AG04450 (cell line): ENCODE measurements around the gene ST8SIA2. TPM values are rescaled to one million over a fixed set of nuclear protein-coding genes. Genes with fewer than 3 reads are reported as not detected.

Experiments
- CTCF ChIA-PET: fragments of 300-600, 350-600 bp; formaldehyde crosslinking; extraction: SDS; loops from one replicate; lab custom pipeline; 2022; ENCODE audit warnings: antibody characterized with exemption, inconsistent platforms; lab: Charles Lee
- POLR2A ChIA-PET: fragments of 350-600 bp; formaldehyde crosslinking; extraction: SDS; loops from one replicate; lab custom pipeline; 2021; ENCODE audit warnings: antibody characterized with exemption, inconsistent platforms; lab: Yijun Ruan, JAX
- DNase-seq: peaks from one replicate; pipeline ENCODE4 v3.0.0-alpha.2; 2011; ENCODE audit warnings: low read depth, low spot score
- H3K27ac ChIP-seq: one replicate; pipeline ENCODE4 v1.5.1; 2012; ENCODE audit warnings: low read depth, low read length, control low read depth
- H3K27me3 ChIP-seq: one replicate; pipeline ENCODE4 v1.6.0; 2012; ENCODE audit warnings: low read length; ENCODE audit not compliant: control insufficient read depth, insufficient read depth
- H3K4me3 ChIP-seq: 2 replicates; pipeline ENCODE4 v1.5.1; 2011; ENCODE audit warnings: mild to moderate bottlenecking, low read depth, low read length, control low read depth
- H3K9me3 ChIP-seq: 2 replicates; pipeline ENCODE4 v1.5.1; 2012; ENCODE audit warnings: low read length; ENCODE audit not compliant: control insufficient read depth, insufficient read depth
- polyA plus RNA-seq: library from polyadenylated mRNA; depleted of rRNA; stranded (reverse); fragments of >200 nt; gene quantifications from 2 replicates; pipeline ENCODE4 v1.2.3, GENCODE V29; 2011
- TF ChIP-seq, protein P1 (sequence below): IDR thresholded peaks from 2 replicates; pipeline ENCODE4 v1.5.1; 2011; ENCODE audit warnings: low read depth, low read length, control low read depth, inconsistent platforms

ST8SIA2 gene
- polyA plus RNA-seq, 1 experiment: 0.21 TPM

DNA sequence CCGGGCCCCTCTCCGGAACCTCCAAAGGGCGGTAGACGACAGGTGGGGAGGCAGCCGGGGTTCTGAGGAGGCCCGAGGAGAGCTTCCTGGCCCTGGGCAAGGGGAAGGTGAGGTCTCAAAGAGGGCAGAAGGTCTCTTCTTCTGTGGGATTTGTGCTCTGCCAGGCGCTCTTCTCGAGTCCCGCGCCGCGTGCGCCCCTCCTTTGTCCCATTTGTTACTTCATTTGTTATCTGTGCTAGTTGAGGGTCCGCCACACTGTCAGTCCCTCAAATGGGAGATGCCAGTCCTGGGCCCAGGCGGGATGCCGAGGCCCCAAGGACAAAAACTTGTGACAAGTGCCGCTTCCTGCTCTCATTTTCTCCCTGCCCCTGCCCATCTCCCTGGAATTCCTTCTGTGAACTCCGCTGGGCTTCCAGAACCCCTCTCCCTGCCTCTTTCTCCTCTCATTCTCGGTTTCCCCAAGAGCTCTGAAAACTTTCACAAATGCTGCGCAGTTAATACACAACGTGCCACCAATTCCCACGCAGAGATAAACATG is 1.5 kb downstream of the ST8SIA2 start:
- ChIA-PET CTCF (no interaction called here), POLR2A (no interaction called here)
- Histone ChIP-seq H3K27me3 (peaks cover 36% of the 10 kb centered on the region), H3K27ac (no peak overlapping the region), H3K9me3 (no peaks in the 10 kb centered on the region; the same call in 1 of the 2 replicates), H3K4me3 (no peak overlapping the region)
- DNase-seq: no peak
- TF ChIP-seq, protein P1, sequence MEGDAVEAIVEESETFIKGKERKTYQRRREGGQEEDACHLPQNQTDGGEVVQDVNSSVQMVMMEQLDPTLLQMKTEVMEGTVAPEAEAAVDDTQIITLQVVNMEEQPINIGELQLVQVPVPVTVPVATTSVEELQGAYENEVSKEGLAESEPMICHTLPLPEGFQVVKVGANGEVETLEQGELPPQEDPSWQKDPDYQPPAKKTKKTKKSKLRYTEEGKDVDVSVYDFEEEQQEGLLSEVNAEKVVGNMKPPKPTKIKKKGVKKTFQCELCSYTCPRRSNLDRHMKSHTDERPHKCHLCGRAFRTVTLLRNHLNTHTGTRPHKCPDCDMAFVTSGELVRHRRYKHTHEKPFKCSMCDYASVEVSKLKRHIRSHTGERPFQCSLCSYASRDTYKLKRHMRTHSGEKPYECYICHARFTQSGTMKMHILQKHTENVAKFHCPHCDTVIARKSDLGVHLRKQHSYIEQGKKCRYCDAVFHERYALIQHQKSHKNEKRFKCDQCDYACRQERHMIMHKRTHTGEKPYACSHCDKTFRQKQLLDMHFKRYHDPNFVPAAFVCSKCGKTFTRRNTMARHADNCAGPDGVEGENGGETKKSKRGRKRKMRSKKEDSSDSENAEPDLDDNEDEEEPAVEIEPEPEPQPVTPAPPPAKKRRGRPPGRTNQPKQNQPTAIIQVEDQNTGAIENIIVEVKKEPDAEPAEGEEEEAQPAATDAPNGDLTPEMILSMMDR: no peak

- ChIA-PET CTCF (no interaction called here), POLR2A (no interaction called here)
- no peak for DNase-seq
- Histone ChIP-seq H3K27ac (no peak overlapping the region), H3K27me3 (peaks cover 16% of the 10 kb centered on the region), H3K4me3 (no peak overlapping the region), H3K9me3 (no peaks in the 10 kb centered on the region)
- TF ChIP-seq, protein P1: no peak
Measured at GRCh38 chr15:92399271-92399950, 5.7 kb downstream of the ST8SIA2 start.

GRCh38 chr15:92400573-92400972 is 6.9 kb downstream of the ST8SIA2 start:
- POLR2A ChIA-PET: no interaction called here
- H3K9me3 ChIP-seq: no peaks in the 10 kb centered on the region
- H3K27ac ChIP-seq: no peak overlapping the region
- no peak for DNase-seq
- TF ChIP-seq, protein P1: no peak
- CTCF ChIA-PET: no interaction called here
- no peak overlapping the region for H3K4me3 ChIP-seq
- peaks cover 5% of the 10 kb centered on the region for H3K27me3 ChIP-seq

DNA sequence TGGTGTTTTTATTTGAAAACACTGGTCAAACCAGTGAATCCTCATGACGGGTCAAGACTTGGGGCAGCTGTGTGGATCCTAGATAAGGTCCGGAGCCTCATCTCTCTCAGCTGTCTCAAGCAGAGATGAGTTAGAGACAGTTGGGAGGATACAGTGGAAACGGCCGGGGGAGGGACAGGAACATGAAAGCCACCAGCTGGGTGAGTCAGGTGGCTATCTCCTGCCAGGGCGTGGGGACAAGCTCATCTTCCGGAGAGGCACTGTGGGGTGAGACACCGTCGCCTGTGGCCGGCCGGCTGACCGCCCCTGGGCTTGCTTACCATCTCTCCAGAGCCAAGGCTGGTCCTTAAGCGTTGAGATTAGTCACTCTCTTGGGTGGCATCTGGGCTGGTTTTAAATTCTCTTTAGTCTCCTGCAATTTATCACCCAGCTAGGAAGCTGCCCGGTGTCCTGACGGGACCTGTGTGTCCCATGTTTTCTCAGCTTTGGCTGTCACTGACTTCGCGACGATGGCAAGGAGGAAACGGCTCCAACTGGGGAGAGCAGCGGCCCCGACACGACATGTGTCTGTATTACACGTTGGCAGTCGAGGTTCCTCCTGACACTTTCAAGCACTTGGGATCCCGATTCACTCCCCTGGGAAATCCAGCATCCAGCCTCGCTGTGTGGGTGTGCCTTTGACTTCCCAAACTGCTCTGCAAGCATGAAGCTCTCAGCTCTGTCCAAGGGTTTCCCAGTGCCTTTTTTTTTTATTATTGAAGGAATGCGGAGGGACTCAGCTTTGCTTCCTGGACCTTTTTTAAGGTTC is 7.5 kb downstream of the ST8SIA2 start:
- H3K27ac ChIP-seq: no peak overlapping the region
- TF ChIP-seq, protein P1: no peak
- CTCF ChIA-PET: no interaction called here

GRCh38 chr15:92402751-92403150 is 9.1 kb downstream of the ST8SIA2 start:
- TF ChIP-seq, protein P1: no peak
- Histone ChIP-seq H3K27me3 (no peaks in the 10 kb centered on the region), H3K27ac (no peak overlapping the region), H3K9me3 (no peaks in the 10 kb centered on the region), H3K4me3 (no peak overlapping the region)
- CTCF ChIA-PET: interaction anchor here (0.6 kb wide), 1 partner anchor 422 kb away, joined by 5 read pairs; no protein-coding TSS in a partner anchor
- POLR2A ChIA-PET: no interaction called here
- DNase-seq: no peak

More for the DNA sequence above, 7.5 kb downstream of the ST8SIA2 start:
- POLR2A ChIA-PET: no interaction called here
- no peaks in the 10 kb centered on the region for H3K27me3 ChIP-seq
- no peak overlapping the region for H3K4me3 ChIP-seq
- H3K9me3 ChIP-seq: no peaks in the 10 kb centered on the region
- DNase-seq: no peak
